A204.1 (cell line): ENCODE results near the gene SPATA6L.
"Not testable (repeated sequence)": the region's sequence is repeated elsewhere in the genome, so short reads cannot be mapped to it uniquely, and the experiment has no call there.

Source experiments
- FAIRE-seq: peaks from 2 replicates; lab custom pipeline; 2012; peaks lifted over from hg19 to GRCh38; lab: Jason Lieb, UNC

Gene SPATA6L

DNA sequence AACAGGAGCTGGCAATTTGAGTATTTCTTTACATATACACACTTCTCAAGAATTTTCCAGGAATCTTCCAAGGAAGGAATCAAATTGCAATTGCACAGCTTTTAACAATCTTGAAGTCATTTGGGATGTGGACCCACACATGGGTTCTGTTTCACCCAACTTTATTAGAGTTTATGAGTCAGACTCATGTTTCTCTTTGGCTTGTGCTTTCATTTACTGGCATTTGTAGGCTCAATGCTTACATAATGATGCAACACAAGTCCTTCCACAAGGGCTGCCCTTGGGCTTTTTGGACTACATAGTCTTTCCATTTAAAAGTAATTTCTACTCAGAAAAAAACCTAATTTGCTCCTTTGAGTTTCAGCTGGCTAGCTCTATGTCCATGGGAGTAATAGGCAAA lies 8.5 kb upstream of the SPATA6L start:
- FAIRE-seq: no peak

DNA sequence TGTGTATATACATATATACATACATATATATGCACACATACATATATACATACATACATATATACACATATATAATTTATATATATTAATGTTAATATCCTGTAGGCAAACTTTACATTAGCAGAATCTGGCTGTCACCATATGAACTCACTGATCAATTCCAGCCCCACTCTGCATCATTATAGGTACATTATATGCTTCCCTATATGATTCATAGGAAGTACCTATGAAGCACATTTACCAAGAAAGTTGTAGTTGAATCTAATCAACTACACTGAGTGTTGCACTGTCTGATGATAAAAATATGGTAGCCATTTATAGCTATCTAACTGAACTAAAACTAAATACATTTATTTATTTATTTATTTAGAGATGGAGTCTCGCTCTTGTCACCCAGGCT lies 5.5 kb upstream of the SPATA6L start:
- FAIRE-seq: no peak

DNA sequence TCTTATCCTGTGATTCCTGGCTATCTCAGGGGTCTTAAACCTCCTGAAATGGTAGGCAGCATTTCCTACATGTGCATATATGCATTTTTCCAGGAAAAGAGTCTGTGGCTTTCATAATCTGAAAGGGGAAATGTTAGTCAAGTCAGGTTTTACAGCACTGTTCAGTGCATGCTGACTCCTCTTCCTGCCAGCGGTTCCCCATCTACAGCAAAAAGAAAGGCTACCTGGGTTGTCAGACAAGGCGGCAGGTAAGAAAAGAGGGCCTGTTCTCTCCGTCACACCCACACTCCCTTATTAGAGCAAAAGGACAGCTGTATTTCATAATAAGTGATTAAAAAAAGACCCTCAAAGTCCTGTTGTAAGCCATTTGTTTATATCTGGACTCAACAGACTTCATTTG lies 4.3 kb upstream of the SPATA6L start:
- FAIRE-seq: no peak

DNA sequence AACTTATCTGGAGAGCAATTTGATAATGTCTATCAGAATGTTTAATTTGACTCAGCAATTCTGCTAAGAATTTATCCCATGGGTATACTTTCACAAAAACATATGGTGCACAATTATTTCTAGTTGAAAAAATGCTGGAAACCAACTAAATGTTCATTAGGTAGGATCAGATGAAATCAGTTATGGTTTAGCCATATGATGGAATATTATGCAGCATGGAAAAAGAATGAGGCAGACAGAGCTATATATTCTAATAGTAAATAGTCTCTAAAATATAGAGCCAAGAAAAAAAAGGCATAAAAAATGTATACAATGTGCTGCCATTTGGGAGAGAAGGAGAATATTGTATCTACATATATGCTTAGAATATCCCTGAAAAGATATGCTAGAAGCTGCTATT lies 3.6 kb upstream of the SPATA6L start:
- FAIRE-seq: no peak

DNA sequence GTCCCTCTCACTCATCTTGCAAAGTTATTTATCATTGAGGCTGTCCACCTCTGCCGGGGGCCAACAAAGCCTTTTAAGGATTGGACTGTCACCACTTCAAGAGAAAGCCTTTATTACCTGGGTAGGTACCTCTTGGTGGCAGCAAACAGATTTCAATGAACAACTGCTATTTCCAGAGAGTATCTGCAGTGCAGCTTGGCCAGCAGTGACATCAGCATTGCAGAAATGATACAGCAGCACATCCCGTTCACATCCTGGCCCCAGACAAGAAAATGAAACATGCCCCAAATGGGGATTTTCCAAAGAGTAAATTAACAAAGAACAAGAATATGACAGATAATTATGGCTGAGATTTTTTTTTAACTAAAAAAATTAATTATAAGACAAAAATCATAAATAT lies 2.3 kb upstream of the SPATA6L start:
- FAIRE-seq: no peak

DNA sequence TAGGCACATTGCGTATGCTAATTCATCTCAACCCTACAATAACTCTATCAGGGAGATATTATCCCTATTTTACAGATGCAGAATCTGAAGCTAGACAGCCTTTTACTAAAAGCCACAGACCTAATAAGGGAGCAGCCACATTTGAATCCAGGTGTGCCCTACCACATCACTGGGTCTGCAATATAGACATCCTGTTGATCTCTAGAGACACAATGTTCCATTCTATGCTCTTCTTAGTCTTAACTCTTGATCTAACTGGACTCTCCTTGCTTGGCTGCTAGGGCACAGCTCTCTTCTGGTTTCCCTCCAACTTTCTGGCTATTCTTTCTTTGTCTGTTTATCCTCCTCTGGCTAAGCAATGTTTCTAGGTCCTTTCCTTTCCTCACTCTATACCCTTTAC lies 1.4 kb upstream of the SPATA6L start:
- no peak for FAIRE-seq

DNA sequence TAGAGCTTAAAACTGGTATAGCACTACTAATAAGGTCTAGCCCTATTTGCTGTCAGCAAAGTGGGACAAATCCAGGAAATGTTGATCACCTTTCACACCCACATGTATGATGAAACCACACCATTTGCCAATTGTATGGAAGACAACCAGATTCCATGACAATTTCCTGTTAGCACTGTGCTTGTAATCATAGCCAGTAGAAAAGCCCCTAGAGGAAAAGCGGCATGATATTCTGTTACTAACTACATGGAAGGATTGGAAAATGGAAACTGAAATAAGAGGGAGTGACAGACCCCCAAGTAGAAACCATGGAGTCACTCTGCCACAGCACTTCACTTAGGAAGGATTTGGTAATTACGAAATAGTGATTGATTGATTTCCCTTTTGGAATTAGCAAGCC lies 923 bp downstream of the SPATA6L start:
- FAIRE-seq: no peak

DNA sequence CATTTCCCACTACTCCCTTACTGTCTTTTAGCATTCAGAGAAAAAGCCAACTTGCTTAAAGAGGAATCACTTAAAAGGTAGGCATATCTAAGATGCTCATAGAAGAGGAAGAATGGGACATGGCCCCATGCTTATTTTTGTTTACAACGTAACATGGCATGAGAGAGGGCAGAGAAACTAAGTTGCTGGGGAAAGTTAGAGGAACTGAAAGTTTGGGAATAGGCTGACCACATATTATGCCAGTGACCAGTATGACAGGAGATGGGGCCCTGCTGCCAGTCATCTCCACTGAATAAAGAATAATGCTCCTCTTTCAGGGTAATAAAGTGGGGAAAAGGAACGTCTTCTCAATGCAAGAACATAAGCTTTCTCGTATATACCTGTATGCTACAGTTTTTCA lies 2.3 kb downstream of the SPATA6L start:
- FAIRE-seq: no peak

DNA sequence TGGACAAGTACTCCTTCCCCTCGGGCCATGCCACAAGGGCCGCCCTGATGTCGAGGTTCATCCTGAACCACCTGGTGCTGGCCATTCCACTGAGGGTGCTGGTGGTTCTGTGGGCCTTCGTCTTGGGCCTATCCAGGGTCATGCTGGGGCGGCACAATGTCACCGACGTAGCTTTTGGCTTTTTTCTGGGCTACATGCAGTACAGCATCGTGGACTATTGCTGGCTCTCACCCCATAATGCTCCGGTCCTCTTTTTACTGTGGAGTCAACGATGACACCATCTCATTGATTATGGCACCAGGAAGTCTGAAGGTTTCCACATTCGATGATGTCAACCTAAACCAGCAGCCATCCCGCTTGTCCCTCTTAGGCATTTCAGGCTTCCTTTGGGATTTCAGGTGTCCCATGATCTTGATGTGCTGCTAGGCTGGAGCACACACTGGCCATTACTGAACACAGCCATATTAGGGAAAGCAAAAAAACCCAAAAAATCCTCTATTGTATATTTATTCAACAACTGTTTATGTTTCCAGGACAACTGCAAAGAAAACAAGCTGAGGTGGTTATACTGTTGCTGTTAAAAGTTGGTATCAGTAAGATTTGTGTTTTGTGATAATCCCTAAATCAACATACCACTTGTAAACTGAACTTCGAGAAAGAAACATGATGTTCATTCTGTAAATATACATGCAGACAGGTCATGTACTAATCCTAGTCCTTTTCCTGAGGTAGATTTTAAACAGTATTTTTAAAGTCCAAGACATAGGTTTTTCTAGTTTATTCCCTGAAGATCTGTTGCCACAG lies 3.1 kb downstream of the SPATA6L start:
- no peak for FAIRE-seq

DNA sequence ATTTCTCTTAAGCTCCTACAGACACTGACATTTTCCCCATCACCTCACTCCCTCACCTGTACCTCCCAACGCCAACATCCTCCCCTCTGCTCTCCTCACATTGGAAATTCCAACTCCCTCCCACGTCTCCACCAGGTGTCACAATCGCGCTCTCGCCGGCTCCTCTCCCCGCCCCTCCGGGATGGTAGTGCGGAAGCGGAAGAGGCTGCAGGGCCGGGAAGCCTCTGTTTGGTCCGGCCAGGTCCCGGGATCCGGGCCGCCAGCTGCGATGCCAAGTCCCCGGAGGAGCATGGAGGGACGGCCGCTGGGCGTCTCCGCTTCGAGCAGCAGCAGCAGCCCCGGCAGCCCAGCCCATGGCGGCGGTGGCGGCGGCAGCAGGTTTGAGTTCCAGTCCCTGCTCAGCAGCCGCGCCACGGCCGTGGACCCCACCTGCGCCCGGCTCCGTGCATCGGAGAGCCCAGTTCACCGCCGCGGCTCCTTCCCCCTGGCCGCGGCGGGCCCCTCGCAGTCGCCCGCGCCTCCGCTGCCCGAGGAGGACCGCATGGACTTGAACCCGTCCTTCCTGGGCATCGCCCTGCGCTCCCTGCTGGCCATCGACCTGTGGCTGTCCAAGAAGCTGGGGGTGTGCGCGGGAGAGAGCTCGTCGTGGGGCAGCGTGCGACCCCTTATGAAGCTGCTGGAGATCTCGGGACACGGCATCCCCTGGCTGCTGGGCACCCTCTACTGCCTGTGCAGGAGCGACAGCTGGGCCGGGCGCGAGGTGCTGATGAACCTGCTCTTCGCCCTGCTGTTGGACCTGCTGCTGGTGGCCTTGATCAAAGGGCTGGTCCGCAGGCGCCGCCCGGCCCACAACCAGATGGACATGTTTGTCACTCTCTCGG lies 3.9 kb downstream of the SPATA6L start, which contains the start of gene PLPP6:
PLPP6 (plus strand) TSS at position 187 of the 881 bp plus-strand sequence; CDS start at position 269, 82 bp downstream.
- FAIRE-seq: no peak

DNA sequence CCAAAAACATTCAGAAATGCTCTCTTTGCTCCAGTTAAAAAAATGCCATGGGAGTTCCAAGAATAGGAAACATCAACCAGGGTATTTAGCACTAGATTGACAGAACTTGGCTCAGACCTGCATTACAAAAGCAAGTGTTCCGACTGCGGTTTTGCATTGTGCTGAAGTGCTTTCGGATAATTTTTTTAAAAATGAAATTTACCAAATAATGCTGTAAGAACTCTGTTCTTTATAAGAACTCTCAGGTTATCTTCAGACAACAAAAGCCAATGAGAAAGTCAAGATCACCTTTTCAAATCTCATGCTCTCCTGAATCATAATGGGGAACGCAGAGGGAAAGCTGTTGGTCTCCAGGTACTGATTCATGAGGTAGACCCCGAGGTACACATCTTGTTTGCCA lies 4.7 kb downstream of the SPATA6L start:
- no peak for FAIRE-seq

DNA sequence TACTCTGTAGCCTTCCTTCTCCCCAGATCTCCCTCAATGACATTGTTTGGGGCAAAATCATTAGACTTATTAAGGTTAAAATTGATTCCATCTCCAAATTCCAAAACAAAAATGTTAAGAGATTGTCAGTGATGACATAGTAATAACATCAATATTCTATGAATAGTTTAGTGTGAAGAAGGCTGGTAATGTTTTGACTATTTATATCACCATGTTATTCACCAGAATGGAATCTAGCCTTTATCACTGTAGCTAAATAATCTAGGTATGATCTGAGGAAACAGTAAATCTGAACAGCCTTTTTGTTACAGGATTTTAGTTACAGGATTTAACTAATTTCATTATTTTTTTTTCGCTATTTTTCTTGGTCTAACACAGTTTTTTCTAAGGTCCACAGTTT lies 5.1 kb downstream of the SPATA6L start:
- FAIRE-seq: no peak

DNA sequence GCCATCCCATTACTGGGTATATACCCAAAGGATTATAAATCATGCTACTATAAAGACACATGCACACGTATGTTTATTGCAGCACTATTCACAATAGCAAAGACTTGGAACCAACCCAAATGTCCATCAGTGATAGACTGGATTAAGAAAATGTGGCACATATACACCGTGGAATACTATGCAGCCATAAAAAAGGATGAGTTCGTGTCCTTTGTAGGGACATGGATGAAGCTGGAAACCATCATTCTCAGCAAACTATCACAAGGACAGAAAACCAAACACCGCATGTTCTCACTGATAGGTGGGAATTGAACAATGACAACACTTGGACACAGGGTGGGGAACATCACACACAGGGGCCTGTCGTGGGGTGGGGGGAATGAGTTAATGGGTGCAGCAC lies 5.6 kb downstream of the SPATA6L start:
- FAIRE-seq: not testable (repeated sequence)

DNA sequence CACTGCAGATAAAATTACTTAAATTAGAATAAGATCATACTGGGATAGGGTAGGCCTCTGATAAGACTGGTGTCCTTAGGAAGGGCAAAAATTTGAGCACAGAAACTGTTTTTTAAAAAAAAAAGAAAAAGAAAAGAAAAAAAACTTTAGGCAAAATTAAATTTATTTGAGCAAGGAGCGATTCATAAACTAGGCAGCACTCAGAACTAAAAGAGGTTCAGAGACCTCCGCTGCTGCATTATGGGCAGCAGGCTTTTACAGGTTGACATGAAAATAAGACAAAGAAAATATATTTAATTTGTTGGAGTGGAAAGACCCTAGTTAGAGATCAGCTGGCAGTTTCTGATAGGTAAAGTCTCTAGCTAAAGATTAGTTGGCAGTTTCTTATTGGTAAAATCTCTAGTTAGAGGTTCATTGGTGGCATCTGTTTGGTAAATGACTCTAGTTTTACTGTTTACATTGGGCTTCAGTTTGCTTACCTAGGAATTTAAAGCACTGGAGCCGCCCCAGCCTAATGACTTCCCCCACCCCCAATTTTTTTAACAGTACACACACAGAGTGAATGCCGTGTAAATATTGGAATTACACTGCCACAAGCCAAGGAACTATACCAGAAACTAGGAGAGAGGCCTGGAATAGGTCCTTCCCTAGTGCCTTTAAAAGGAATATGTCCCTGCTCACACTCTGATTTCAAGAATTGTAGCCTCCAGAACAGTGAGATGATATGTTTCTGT lies 8.7 kb downstream of the SPATA6L start:
- no peak for FAIRE-seq

DNA sequence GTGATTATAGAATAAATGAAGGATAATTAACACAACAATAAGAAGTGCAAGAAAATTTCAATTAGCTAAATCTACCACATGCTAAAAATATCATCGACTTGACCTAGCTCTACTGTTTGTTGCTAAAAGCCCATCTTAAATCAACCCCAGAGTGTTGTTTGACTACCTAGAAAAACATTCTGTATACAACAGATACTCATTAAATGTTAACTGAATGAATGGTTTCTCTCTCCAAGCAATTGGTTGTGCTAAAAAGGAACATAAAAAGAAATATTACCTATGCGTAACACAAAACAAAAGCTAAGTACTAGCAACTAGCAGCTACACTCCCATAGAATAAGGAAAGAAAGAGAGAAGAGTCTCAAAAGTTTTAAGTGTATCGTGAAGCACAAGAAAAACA lies 9.7 kb downstream of the SPATA6L start:
- no peak for FAIRE-seq

DNA sequence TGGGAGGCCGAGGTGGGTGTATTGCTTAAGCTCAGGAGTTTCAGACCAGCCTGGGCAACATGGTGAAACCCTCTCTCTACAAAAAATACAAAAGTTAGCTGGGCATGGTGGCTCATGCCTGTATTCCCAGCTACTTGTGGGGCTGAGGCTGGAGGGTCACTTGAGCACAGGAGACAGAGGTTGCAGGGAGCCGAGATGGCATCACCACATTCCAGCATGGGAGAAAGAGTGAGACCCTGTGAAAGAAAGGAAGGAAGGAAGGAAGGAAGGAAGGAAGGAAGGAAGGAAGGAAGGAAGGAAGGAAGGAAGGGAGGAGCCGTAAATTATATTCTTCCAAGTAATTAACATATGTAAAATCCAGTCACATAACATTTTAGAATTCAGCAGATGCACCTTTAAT lies 10.1 kb downstream of the SPATA6L start:
- FAIRE-seq: not testable (repeated sequence)

DNA sequence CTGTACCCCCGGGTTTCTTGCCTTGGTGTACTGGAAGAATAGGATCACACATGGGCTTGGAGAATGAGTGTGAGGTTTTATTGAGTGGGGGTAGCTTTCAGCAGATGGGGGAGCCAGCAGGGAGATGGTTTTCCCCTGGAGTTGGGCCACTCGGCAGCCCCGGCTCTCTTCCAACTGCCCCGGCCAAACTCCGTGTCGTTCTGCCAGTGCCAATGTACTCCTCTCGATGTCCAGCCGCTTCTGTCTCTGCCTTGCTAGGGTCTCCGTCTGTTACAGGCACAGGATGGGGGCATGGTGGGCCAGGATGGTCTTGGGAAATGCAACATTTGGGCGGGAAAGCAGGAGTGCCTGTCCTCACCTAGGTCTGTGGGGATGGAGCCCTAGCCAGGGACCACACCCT lies 11.7 kb downstream of the SPATA6L start:
- FAIRE-seq: no peak

DNA sequence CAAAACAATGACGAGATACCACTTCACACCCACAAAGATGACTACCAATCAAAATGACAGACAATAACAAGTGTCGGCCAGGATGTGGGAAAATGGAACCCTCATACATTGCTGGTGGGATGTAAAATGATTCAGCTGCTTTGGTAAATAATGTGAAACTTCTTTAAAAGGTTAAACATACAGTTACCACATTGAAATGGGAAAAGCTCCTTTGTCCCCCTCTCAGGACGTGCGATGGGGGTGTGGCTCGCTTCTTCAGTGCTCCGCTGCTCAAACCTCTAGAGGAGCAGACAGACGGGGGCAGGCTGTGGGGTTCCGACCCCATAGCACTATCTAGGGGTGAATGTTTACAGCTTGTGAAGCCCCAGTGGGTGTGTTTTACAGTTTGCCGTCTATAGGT lies 12.2 kb downstream of the SPATA6L start:
- FAIRE-seq: no peak

DNA sequence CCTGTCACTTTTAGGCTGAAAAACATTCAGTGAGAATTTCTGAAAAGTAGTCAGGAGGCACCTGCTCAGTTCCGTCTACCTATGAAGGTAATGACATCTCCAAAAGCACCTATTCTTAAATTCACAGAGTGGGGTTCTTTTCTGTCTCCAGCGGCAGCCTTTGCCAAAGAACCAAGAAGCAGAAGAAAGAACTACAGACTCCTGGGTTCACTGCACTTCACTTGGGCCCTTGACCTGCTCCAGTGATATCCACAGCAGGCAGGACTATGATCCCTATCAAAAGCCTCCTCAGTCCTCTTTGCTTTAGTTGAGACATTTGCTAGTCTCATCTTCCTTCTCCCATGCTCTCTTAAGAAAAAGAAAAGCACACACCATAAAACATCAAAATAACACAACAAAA lies 23.9 kb downstream of the SPATA6L start:
- FAIRE-seq: no peak

DNA sequence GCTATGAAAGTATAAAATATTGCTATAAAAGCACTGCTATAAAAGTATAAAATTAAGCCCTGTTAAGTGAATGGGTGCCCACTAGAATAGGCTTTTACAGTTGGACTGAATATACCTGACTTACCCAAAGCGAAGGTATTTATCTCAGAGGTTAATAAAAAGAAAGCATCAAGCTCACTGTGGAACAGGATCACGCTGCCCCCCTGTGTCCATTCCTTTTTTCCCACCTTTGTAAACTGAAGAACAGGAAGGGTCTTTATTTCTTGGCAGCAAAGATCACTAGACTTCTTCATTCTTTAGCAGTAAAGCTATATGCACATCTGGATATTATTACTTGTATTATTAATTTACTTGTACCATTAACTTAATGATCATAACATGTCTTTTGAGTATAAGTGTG lies 26.3 kb downstream of the SPATA6L start:
- FAIRE-seq: no peak

DNA sequence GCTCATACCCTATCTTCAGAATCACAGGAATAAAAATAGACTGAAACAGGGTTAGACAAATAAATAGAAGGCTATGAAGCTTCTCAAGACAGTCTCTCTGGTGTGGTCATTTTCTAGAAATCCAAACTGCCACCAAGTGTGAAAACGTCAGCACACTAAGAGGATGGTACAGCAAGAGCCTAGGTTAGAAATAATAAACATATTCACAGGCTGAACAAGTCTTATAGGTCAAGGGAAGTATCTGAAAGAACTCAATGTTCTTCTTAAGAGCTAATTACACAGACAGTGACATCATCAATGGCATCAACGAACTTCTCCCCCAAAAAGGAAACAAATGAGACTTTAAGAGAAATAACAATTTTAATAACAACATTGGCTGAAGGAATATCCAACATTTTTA lies 26.9 kb downstream of the SPATA6L start:
- no peak for FAIRE-seq

DNA sequence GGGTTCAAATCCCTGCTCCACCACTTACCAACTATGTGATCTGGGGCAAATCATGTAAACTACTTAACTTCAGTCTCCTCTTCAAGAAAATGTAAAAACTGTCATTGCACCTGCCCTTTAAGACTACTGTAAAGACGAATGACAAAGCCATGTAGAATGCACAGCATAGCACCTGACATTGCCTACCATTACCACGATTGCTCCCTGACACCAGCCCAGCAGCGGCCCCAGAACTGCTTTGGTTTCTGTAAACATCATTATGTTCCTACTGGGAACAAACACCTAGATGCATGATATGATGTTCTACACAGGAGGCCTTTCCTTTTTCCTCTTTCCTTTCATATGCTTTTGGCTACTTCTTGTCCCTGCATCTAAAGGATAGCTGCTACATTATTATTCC lies 27.3 kb downstream of the SPATA6L start:
- FAIRE-seq: no peak

DNA sequence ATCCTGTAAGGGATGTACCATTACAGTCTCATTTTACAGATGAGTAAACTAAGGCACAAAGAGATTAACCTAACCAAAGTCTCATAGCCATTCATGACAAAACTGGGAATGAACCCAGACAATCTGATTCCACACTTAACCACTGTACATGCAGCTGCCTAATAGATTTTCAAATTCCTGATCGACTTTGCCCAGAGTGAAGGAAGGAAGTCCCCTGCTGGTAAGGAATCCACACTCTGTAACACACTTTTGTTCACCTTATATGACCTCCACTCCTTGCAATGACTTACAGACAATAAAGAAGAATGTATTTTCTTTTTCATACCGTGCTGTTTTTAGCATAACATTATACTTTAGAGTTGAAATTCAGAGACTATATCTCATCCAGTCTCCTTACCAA lies 35.4 kb downstream of the SPATA6L start:
- FAIRE-seq: no peak
